Middle frontal gyrus (tissue), 1 donor: ENCODE data around the gene OGDHL.

Experiments used
- DNase-seq: peaks from one replicate; pipeline ENCODE4 v3.0.0-alpha.2; 2015; ENCODE audit warnings: low spot score; ENCODE audit errors: extremely low spot score

The OGDHL gene

GRCh38 chr10:49690698-49691356 is 71.3 kb downstream of the OGDHL start:
- DNase-seq: no peak

- DNase-seq: no peak
These were observed 72.1 kb downstream of the OGDHL start for GRCh38 chr10:49689882-49690510.

- no peak for DNase-seq
These were observed 73.2 kb downstream of the OGDHL start for GRCh38 chr10:49688920-49689319.

GRCh38 chr10:49688261-49688846 is 73.8 kb downstream of the OGDHL start:
- no peak for DNase-seq

GRCh38 chr10:49686651-49687050 is 75.5 kb downstream of the OGDHL start:
- no peak for DNase-seq
